Suprapubic skin (tissue), 4 donors: ENCODE data around the gene TNFRSF11A. TPM values are rescaled to one million over a fixed set of nuclear protein-coding genes. Genes with fewer than 3 reads are reported as not detected.

ENCODE experiments used
- DNase-seq, 2 donors: peaks; one replicate each; pipeline ENCODE4 v3.0.0-alpha.2; 2019; ENCODE audit warnings: low spot score in 2 of 2
- H3K27ac ChIP-seq: fragments of 200-600 bp; sonication (generic); one replicate; pipeline ENCODE4 v1.5.1; 2019
- H3K27me3 ChIP-seq: fragments of 200-600 bp; sonication (generic); one replicate; pipeline ENCODE4 v1.5.1; 2019
- H3K36me3 ChIP-seq: fragments of 200-600 bp; sonication (generic); one replicate; pipeline ENCODE4 v1.5.1; 2019
- H3K4me1 ChIP-seq: fragments of 200-600 bp; sonication (generic); one replicate; pipeline ENCODE4 v1.5.1; 2019
- H3K4me3 ChIP-seq: fragments of 200-600 bp; sonication (generic); one replicate; pipeline ENCODE4 v1.5.1; 2019; ENCODE audit warnings: mild to moderate bottlenecking
- H3K9me3 ChIP-seq: fragments of 200-600 bp; sonication (generic); one replicate; pipeline ENCODE4 v1.5.1; 2019
- EP300 ChIP-seq: sonication (generic); formaldehyde crosslinking; IDR thresholded peaks from one replicate; pipeline ENCODE4 v1.6.1; 2017; ENCODE audit warnings: antibody characterized with exemption
- POLR2A ChIP-seq, 2 donors: fragments of 450-650 bp; IDR thresholded peaks; one replicate each; pipeline ENCODE4 v1.6.1; 2017; ENCODE audit warnings: antibody characterized with exemption in 2 of 2, mild to moderate bottlenecking in 2 of 2, moderate library complexity in 2 of 2
- POLR2AphosphoS5 ChIP-seq, 3 donors: sonication (generic); formaldehyde crosslinking; IDR thresholded peaks; one replicate each; pipeline ENCODE4 v1.6.1; 2017; ENCODE audit warnings: antibody characterized with exemption in 3 of 3
- WGBS: methylation state at CpG from one replicate; pipeline ENCODE4 v1.1.5; 2018; 5-methylcytosine and 5-hydroxymethylcytosine counted together
- total RNA-seq, 4 donors: library from RNA; depleted of rRNA; stranded (reverse); fragments of >200 nt; gene quantifications; one replicate each; pipeline ENCODE4 v1.1.0, GENCODE V29; 2016
- TF ChIP-seq, protein P1 (sequence below), 2 donors: fragments of 200-600 bp in 1 of 2; fragments of 450-650 bp in 1 of 2; sonication (generic) in 1 of 2; IDR thresholded peaks; one replicate each; pipeline ENCODE4 v1.5.1; 2016 to 2019; ENCODE audit warnings: antibody characterized with exemption in 2 of 2, mild to moderate bottlenecking in 1 of 2, moderate library complexity in 1 of 2

The TNFRSF11A gene
- total RNA-seq, 4 donors from 2014 or later, result 4.8 to 15.4 (median 5.9) TPM

DNA sequence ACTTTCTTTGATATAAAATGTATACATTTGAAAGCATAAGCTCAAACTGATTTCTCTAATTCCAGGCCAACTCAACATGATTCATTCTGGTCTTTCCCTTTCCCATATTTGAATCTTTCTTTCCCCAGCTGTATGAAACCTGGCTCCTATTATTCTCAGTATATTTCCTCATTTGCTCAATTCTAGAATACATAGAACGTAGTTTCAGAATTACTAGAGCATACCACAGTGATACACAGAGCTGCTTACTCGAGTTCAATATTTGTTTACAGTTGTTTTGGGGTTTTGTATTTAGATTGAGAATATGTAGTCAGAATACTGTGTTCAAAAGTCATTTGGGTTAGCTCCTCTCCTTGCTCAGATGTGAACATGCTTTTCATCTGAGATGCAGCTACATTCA, 43.0 kb downstream of the TNFRSF11A start:
- no peak overlapping the region for H3K4me3 ChIP-seq
- H3K27me3 ChIP-seq, result no peaks in the 10 kb centered on the region
- no peaks in the 10 kb centered on the region for H3K9me3 ChIP-seq
- WGBS, result 73% methylated on average over 2 of the region's 2 CpGs
- no peak overlapping the region for H3K27ac ChIP-seq
- peaks cover 6% of the 10 kb centered on the region for H3K36me3 ChIP-seq
- H3K4me1 ChIP-seq, result no peaks in the 10 kb centered on the region
- no peak for DNase-seq
- TF ChIP-seq EP300, result no peak
- TF ChIP-seq, protein P1, sequence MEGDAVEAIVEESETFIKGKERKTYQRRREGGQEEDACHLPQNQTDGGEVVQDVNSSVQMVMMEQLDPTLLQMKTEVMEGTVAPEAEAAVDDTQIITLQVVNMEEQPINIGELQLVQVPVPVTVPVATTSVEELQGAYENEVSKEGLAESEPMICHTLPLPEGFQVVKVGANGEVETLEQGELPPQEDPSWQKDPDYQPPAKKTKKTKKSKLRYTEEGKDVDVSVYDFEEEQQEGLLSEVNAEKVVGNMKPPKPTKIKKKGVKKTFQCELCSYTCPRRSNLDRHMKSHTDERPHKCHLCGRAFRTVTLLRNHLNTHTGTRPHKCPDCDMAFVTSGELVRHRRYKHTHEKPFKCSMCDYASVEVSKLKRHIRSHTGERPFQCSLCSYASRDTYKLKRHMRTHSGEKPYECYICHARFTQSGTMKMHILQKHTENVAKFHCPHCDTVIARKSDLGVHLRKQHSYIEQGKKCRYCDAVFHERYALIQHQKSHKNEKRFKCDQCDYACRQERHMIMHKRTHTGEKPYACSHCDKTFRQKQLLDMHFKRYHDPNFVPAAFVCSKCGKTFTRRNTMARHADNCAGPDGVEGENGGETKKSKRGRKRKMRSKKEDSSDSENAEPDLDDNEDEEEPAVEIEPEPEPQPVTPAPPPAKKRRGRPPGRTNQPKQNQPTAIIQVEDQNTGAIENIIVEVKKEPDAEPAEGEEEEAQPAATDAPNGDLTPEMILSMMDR (IDR thresholded peaks at IDR 0.05), result no peak
- TF ChIP-seq POLR2A (IDR thresholded peaks at IDR 0.05), result no peak
- TF ChIP-seq POLR2AphosphoS5 (IDR thresholded peaks at IDR 0.05), result no peak

DNA sequence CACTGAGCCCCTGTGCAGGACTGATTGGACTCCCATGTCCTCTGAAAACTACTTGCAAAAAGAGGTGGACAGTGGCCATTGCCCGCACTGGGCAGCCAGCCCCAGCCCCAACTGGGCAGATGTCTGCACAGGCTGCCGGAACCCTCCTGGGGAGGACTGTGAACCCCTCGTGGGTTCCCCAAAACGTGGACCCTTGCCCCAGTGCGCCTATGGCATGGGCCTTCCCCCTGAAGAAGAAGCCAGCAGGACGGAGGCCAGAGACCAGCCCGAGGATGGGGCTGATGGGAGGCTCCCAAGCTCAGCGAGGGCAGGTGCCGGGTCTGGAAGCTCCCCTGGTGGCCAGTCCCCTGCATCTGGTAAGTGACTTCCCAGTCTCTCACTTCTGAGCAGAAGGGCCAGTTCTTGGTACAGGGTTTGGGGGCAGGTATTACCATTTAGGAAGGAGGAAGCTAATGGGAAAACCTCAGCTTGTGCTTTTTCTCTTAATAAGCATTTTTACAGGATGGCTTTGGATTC, 44.1 kb downstream of the TNFRSF11A start:
- H3K27ac ChIP-seq, result no peak overlapping the region

GRCh38 chr18:62370366-62370765, 45.3 kb downstream of the TNFRSF11A start:
- H3K27me3 ChIP-seq, result no peaks in the 10 kb centered on the region
- no peak for DNase-seq
- H3K9me3 ChIP-seq, result no peaks in the 10 kb centered on the region
- WGBS, result 70% methylated on average over 4 of the region's 4 CpGs
- H3K27ac ChIP-seq, result no peak overlapping the region
- H3K4me3 ChIP-seq, result no peak overlapping the region
- H3K36me3 ChIP-seq, result peaks cover 6% of the 10 kb centered on the region
- no peak for TF ChIP-seq EP300
- no peak for TF ChIP-seq POLR2A (IDR thresholded peaks at IDR 0.05)
- TF ChIP-seq POLR2AphosphoS5 (IDR thresholded peaks at IDR 0.05), result no peak
- TF ChIP-seq, protein P1 (IDR thresholded peaks at IDR 0.05), result no peak
- H3K4me1 ChIP-seq, result no peaks in the 10 kb centered on the region

More for the DNA sequence above, 44.1 kb downstream of the TNFRSF11A start:
- no peak for TF ChIP-seq POLR2AphosphoS5 (IDR thresholded peaks at IDR 0.05)
- TF ChIP-seq, protein P1 (IDR thresholded peaks at IDR 0.05), result no peak
- Histone ChIP-seq H3K9me3 (no peaks in the 10 kb centered on the region), H3K36me3 (peaks cover 6% of the 10 kb centered on the region), H3K27me3 (no peaks in the 10 kb centered on the region), H3K4me3 (no peak overlapping the region), H3K4me1 (no peaks in the 10 kb centered on the region)
- WGBS, result 97% methylated on average over 6 of the region's 9 CpGs
- DNase-seq, result no peak

DNA sequence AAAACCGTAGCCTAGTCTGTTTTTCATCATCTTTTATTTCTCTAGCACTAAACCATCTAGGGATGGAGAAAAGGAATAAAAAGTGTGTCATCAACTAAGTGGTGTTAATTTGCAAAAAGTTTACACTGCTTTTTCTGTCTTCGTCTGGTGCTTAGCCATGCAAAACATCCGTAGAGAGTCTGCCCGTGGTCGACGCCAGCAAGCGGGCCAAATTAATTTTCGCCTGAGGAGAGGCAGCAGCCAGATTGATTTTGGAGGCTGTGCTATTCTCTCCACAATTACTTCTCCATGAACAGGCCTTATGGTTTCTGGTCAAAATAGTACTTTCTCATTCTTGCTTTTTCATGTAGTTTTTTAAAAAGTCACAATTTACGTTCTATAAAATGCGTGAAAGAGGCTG, 46.3 kb downstream of the TNFRSF11A start:
- Histone ChIP-seq H3K4me1 (no peaks in the 10 kb centered on the region), H3K27me3 (no peaks in the 10 kb centered on the region), H3K27ac (no peak overlapping the region), H3K4me3 (no peak overlapping the region), H3K36me3 (peaks cover 6% of the 10 kb centered on the region), H3K9me3 (no peaks in the 10 kb centered on the region)
- TF ChIP-seq POLR2A (IDR thresholded peaks at IDR 0.05) (no peak), POLR2AphosphoS5 (IDR thresholded peaks at IDR 0.05) (no peak), EP300 (no peak)
- TF ChIP-seq, protein P1 (IDR thresholded peaks at IDR 0.05), result no peak
- WGBS, result 70% methylated on average over 10 of the region's 10 CpGs
- no peak for DNase-seq

GRCh38 chr18:62372156-62372555, 47.0 kb downstream of the TNFRSF11A start:
- Histone ChIP-seq H3K36me3 (peaks cover 6% of the 10 kb centered on the region), H3K9me3 (no peaks in the 10 kb centered on the region), H3K27ac (no peak overlapping the region), H3K27me3 (no peaks in the 10 kb centered on the region), H3K4me3 (no peak overlapping the region), H3K4me1 (no peaks in the 10 kb centered on the region)
- no peak for DNase-seq
- TF ChIP-seq POLR2A (IDR thresholded peaks at IDR 0.05) (no peak), EP300 (no peak), POLR2AphosphoS5 (IDR thresholded peaks at IDR 0.05) (no peak)
- TF ChIP-seq, protein P1 (IDR thresholded peaks at IDR 0.05), result no peak
- WGBS, result 82% methylated on average over 5 of the region's 5 CpGs
